GM10248 (cell line): ENCODE data around the gene OGFR.

Experiments
- CTCF ChIA-PET: fragments of 300-600 bp; sonication (Branson Sonifier 250); formaldehyde crosslinking; extraction: SDS; loops from one replicate; lab custom pipeline; 2021; ENCODE audit warnings: antibody characterized with exemption; lab: Yijun Ruan, JAX
- POLR2A ChIA-PET: fragments of 350-650 bp; sonication (Branson Sonifier 250); formaldehyde crosslinking; extraction: SDS; loops from one replicate; lab custom pipeline; 2020; ENCODE audit warnings: antibody characterized with exemption; lab: Yijun Ruan, JAX
- DNase-seq: peaks from one replicate; pipeline ENCODE4 v3.0.0; 2012; ENCODE audit errors: extremely low spot score
- CTCF ChIP-seq: IDR thresholded peaks from 2 replicates; pipeline ENCODE4 v1.5.1; 2012; ENCODE audit warnings: mild to moderate bottlenecking, low read depth; ENCODE audit errors: extremely low read depth, missing control alignments, control extremely low read depth

OGFR gene

GRCh38 chr20:62776692-62777527 lies 27.7 kb upstream of the OGFR start:
- TF ChIP-seq CTCF = no peak
- POLR2A ChIA-PET = no interaction called here
- DNase-seq = peak; percentile 81
- CTCF ChIA-PET = no interaction called here

- no peak for TF ChIP-seq CTCF
- DNase-seq = no peak
- ChIA-PET CTCF (no interaction called here), POLR2A (no interaction called here)
Measured at GRCh38 chr20:62777528-62777830, 27.2 kb upstream of the OGFR start.

- ChIA-PET CTCF (no interaction called here), POLR2A (no interaction called here)
- TF ChIP-seq CTCF = no peak
- DNase-seq = no peak
Measured at GRCh38 chr20:62778058-62778457, 26.6 kb upstream of the OGFR start.

GRCh38 chr20:62778601-62779416 lies 25.8 kb upstream of the OGFR start:
- CTCF ChIA-PET = interaction anchor here (1.2 to 2.5 kb wide), 3 partner anchors 13 to 279 kb away, joined by 3 to 11 read pairs (median 3); no protein-coding TSS in a partner anchor
- no peak for DNase-seq
- POLR2A ChIA-PET = no interaction called here
- no peak for TF ChIP-seq CTCF

GRCh38 chr20:62779417-62779685 lies 25.3 kb upstream of the OGFR start:
- CTCF ChIA-PET = interaction anchor here (1.2 to 2.5 kb wide), 3 partner anchors 12 to 280 kb away, joined by 3 to 11 read pairs (median 3); no protein-coding TSS in a partner anchor
- no peak for DNase-seq
- TF ChIP-seq CTCF = no peak
- POLR2A ChIA-PET = no interaction called here

GRCh38 chr20:62780204-62780603 lies 24.4 kb upstream of the OGFR start:
- DNase-seq = no peak
- TF ChIP-seq CTCF = no peak
- CTCF ChIA-PET = interaction anchor here (1.2 to 2.5 kb wide), 3 partner anchors 11 to 280 kb away, joined by 3 to 11 read pairs (median 3); no protein-coding TSS in a partner anchor
- POLR2A ChIA-PET = no interaction called here
